ENCODE data around the gene AATF. TPM values are rescaled to one million over a fixed set of nuclear protein-coding genes. Genes with fewer than 3 reads are reported as not detected.

AATF gene
- polyA plus RNA-seq, 3 donors = 24.3 to 57.9 (median 41.1) TPM

DNA sequence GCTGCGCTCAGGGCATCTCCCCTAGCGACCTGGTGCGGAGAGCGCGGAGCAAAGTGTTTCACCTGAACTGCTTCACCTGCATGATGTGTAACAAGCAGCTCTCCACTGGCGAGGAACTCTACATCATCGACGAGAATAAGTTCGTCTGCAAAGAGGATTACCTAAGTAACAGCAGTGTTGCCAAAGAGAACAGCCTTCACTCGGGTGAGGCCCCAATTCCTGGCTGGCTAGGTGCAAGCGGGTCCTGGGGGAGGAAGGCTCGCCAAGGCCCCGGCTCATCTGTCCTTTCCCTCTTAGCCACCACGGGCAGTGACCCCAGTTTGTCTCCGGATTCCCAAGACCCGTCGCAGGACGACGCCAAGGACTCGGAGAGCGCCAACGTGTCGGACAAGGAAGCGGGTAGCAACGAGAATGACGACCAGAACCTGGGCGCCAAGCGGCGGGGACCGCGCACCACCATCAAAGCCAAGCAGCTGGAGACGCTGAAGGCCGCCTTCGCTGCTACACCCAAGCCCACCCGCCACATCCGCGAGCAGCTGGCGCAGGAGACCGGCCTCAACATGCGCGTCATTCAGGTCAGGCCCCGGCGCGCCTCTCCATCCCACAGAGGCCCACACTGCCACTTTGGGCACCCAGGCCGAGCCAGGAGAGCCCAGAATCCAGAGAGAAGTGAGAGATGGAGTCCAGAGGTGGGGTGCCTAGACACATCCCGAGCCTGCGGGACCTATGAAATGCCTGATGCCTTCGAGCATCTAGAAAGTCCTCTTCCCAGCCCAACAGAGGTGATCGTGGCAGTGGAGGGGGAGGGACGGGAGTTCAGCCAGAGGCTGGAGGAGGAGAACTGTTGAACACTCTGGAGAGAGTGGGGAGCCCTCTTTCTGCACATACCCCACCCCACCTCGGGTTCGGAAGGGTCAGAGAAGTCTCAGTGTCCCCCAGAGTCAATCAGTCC is 8.2 kb upstream of the AATF start:
- Histone ChIP-seq H3K4me3 (replicated peaks in 1 of 3; ENCODE audit: low read depth in 2 of 3, low read length in 3 of 3) (no peak overlapping the region), H3K4me1 (ENCODE audit: control insufficient read depth in 1 of 2, insufficient read depth in 2 of 2, low read length in 2 of 2) (peaks cover 37 to 51% of the 10 kb centered on the region in 2 donors), H3K79me2 (ENCODE audit: insufficient read depth, low read length) (no peaks in the 10 kb centered on the region), H3K4me2 (replicated peaks; ENCODE audit: extremely low read depth, low read length, poor library complexity, severe bottlenecking) (no peak overlapping the region), H4K20me1 (ENCODE audit: insufficient read depth, low read length) (no peaks in the 10 kb centered on the region), H3K27me3 (ENCODE audit: control insufficient read depth in 2 of 2, insufficient read depth in 2 of 2, low read length in 2 of 2) (peaks cover 90 to 99% of the 10 kb centered on the region in 2 donors), H2AFZ (ENCODE audit: insufficient read depth, low read depth, low read length, poor library complexity, severe bottlenecking) (no peak overlapping the region), H3K9me3 (replicated peaks in 1 of 2; ENCODE audit: control insufficient read depth in 1 of 2, insufficient read depth in 1 of 2, low read length in 2 of 2) (peaks cover 3 to 66% of the 10 kb centered on the region in 2 donors), H3K36me3 (replicated peaks in 1 of 2; ENCODE audit: control insufficient read depth in 1 of 2, insufficient read depth in 2 of 2, low read length in 2 of 2) (no peaks in the 10 kb centered on the region), H3K9ac (ENCODE audit: insufficient read depth, low read length, poor library complexity, severe bottlenecking) (no peak overlapping the region), H3K27ac (ENCODE audit: low read depth in 1 of 2, low read length in 2 of 2) (no peak overlapping the region)
- peaks cover 56% of the 10 kb centered on the region for H3K4me1 Mint-ChIP-seq
- intact Hi-C loops (cut with micrococcal nuclease) = loop anchor here in 1 of 2 donors (10.0 kb wide), 1 partner anchor 336 kb away; the partner anchor contains the start of gene MRM1
- H3K36me3 Mint-ChIP-seq = peaks cover 20 to 24% of the 10 kb centered on the region in 2 donors
- peaks cover 93 to 99% (median 98%) of the 10 kb centered on the region in 3 donors for H3K27me3 Mint-ChIP-seq (ENCODE audit: low read depth in 3 of 3)
- 10% methylated on average over 41 of the region's 52 CpGs for WGBS (ENCODE audit: insufficient coverage)
- TF ChIP-seq, protein P1, sequence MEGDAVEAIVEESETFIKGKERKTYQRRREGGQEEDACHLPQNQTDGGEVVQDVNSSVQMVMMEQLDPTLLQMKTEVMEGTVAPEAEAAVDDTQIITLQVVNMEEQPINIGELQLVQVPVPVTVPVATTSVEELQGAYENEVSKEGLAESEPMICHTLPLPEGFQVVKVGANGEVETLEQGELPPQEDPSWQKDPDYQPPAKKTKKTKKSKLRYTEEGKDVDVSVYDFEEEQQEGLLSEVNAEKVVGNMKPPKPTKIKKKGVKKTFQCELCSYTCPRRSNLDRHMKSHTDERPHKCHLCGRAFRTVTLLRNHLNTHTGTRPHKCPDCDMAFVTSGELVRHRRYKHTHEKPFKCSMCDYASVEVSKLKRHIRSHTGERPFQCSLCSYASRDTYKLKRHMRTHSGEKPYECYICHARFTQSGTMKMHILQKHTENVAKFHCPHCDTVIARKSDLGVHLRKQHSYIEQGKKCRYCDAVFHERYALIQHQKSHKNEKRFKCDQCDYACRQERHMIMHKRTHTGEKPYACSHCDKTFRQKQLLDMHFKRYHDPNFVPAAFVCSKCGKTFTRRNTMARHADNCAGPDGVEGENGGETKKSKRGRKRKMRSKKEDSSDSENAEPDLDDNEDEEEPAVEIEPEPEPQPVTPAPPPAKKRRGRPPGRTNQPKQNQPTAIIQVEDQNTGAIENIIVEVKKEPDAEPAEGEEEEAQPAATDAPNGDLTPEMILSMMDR (IDR thresholded peaks at IDR 0.05) = no peak
- peaks cover 0 to 62% (median 33%) of the 10 kb centered on the region in 7 donors for H3K9me3 Mint-ChIP-seq
- peak overlapping the region in 1 of 2 donors; percentile 76 for H3K4me3 Mint-ChIP-seq
- DNase-seq = no peak
- H3K27ac Mint-ChIP-seq = no peak overlapping the region

GRCh38 chr17:36941265-36942010 is 7.3 kb upstream of the AATF start:
- Histone ChIP-seq H3K27ac (ENCODE audit: low read depth in 1 of 2, low read length in 2 of 2) (no peak overlapping the region), H3K9ac (ENCODE audit: insufficient read depth, low read length, poor library complexity, severe bottlenecking) (no peak overlapping the region), H3K4me2 (replicated peaks; ENCODE audit: extremely low read depth, low read length, poor library complexity, severe bottlenecking) (peak overlapping the region; percentile 75), H3K4me1 (ENCODE audit: control insufficient read depth in 1 of 2, insufficient read depth in 2 of 2, low read length in 2 of 2) (peaks cover 30 to 43% of the 10 kb centered on the region in 2 donors), H2AFZ (ENCODE audit: insufficient read depth, low read depth, low read length, poor library complexity, severe bottlenecking) (peak overlapping the region; percentile 56), H3K4me3 (replicated peaks in 1 of 3; ENCODE audit: low read depth in 2 of 3, low read length in 3 of 3) (peak overlapping the region in 1 of 3 experiments; percentile 67), H3K27me3 (ENCODE audit: control insufficient read depth in 2 of 2, insufficient read depth in 2 of 2, low read length in 2 of 2) (peaks cover 89 to 99% of the 10 kb centered on the region in 2 donors), H4K20me1 (ENCODE audit: insufficient read depth, low read length) (no peaks in the 10 kb centered on the region), H3K36me3 (replicated peaks in 1 of 2; ENCODE audit: control insufficient read depth in 1 of 2, insufficient read depth in 2 of 2, low read length in 2 of 2) (no peaks in the 10 kb centered on the region), H3K79me2 (ENCODE audit: insufficient read depth, low read length) (no peaks in the 10 kb centered on the region), H3K9me3 (replicated peaks in 1 of 2; ENCODE audit: control insufficient read depth in 1 of 2, insufficient read depth in 1 of 2, low read length in 2 of 2) (peaks cover 3 to 68% of the 10 kb centered on the region in 2 donors)
- Mint-ChIP-seq H3K9me3 (peaks cover 0 to 61% (median 28%) of the 10 kb centered on the region in 7 donors), H3K4me1 (peaks cover 48% of the 10 kb centered on the region), H3K27ac (no peak overlapping the region), H3K36me3 (peaks cover 15 to 21% of the 10 kb centered on the region in 2 donors), H3K4me3 (peak overlapping the region in 1 of 2 donors; percentile 76), H3K27me3 (ENCODE audit: low read depth in 3 of 3) (peaks cover 93 to 99% (median 98%) of the 10 kb centered on the region in 3 donors)
- intact Hi-C loops (cut with micrococcal nuclease) = loop anchor here in 1 of 2 donors (10.0 kb wide), 1 partner anchor 337 kb away; the partner anchor contains the start of gene MRM1
- DNase-seq = no peak
- 16% methylated on average over 8 of the region's 17 CpGs for WGBS (ENCODE audit: insufficient coverage)
- TF ChIP-seq, protein P1 (IDR thresholded peaks at IDR 0.05) = no peak
